ENCODE measurements around the gene CYBA. TPM values are rescaled to one million over a fixed set of nuclear protein-coding genes. Genes with fewer than 3 reads are reported as not detected.

The CYBA gene
- total and polyA plus RNA-seq, 2 of the 13 experiments (the other 11 are each of a cell fraction or from before 2014, with no cell fraction given) = 196 to 250 TPM

DNA sequence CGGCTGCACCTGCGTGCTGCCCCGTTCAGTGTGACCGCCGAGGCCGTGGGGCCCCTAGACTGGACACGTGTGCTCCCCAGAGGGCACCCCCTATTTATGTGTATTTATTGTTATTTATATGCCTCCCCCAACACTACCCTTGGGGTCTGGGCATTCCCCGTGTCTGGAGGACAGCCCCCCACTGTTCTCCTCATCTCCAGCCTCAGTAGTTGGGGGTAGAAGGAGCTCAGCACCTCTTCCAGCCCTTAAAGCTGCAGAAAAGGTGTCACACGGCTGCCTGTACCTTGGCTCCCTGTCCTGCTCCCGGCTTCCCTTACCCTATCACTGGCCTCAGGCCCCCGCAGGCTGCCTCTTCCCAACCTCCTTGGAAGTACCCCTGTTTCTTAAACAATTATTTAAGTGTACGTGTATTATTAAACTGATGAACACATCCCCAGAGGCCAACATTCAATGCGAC lies 10.8 kb downstream of the CYBA start (continued):
- TF ChIP-seq ZBTB40 (IDR thresholded peaks at IDR 0.05) (no peak), ZBTB40 (CRISPR knock-in tag; IDR thresholded peaks at IDR 0.05) (no peak), SIN3A (IDR thresholded peaks at IDR 0.05; ENCODE audit: borderline replicate concordance, low read depth, low read length) (no peak), HNF4G (IDR thresholded peaks at IDR 0.05; ENCODE audit: borderline replicate concordance, low read depth, low read length) (no peak), HNF4G (CRISPR knock-in tag; IDR thresholded peaks at IDR 0.05; ENCODE audit: borderline replicate concordance, low read depth) (no peak), SNAPC5 (CRISPR knock-in tag; IDR thresholded peaks at IDR 0.05; ENCODE audit: borderline replicate concordance) (no peak), ZNF709 (CRISPR knock-in tag; IDR thresholded peaks at IDR 0.05) (no peak), ZNF264 (CRISPR knock-in tag; IDR thresholded peaks at IDR 0.05) (no peak), ZFP41 (CRISPR knock-in tag; IDR thresholded peaks at IDR 0.05; ENCODE audit: borderline replicate concordance) (no peak), ARHGAP35 (CRISPR knock-in tag; IDR thresholded peaks at IDR 0.05; ENCODE audit: borderline replicate concordance) (no peak), JUND (CRISPR knock-in tag; IDR thresholded peaks at IDR 0.05) (no peak), KDM2A (CRISPR knock-in tag; IDR thresholded peaks at IDR 0.05; ENCODE audit: borderline replicate concordance, low read depth) (0 out of 2 replicates have a peak, but pooled peaks have one; percentile 41), AHR (CRISPR knock-in tag; IDR thresholded peaks at IDR 0.05) (0 out of 2 replicates have a peak, but pooled peaks have one; percentile 8), SSRP1 (CRISPR knock-in tag; IDR thresholded peaks at IDR 0.05) (no peak), ZFP36 (IDR thresholded peaks at IDR 0.05; ENCODE audit: borderline replicate concordance, low read depth, low read length, partially characterized antibody) (no peak), ZNF512B (CRISPR knock-in tag; IDR thresholded peaks at IDR 0.05; ENCODE audit: borderline replicate concordance) (0 out of 2 replicates have a peak, but pooled peaks have one; percentile 15)
- TF ChIP-seq, protein P1, sequence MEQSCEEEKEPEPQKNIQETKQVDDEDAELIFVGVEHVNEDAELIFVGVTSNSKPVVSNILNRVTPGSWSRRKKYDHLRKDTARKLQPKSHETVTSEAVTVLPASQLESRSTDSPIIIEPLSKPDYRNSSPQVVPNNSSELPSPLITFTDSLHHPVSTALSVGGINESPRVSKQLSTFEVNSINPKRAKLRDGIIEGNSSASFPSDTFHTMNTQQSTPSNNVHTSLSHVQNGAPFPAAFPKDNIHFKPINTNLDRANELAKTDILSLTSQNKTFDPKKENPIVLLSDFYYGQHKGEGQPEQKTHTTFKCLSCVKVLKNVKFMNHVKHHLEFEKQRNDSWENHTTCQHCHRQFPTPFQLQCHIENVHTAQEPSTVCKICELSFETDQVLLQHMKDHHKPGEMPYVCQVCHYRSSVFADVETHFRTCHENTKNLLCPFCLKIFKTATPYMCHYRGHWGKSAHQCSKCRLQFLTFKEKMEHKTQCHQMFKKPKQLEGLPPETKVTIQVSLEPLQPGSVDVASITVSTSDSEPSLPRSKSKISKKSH (CRISPR knock-in tag; IDR thresholded peaks at IDR 0.05; ENCODE audit: borderline replicate concordance) = no peak
